GM12864 (cell line): Measurements from ENCODE around the gene RAP1GDS1.

ENCODE experiments used
- DNase-seq: peaks from one replicate; pipeline ENCODE4 v3.0.0-alpha.2; 2011; ENCODE audit warnings: low read depth
- H3K4me3 ChIP-seq: 2 replicates; pipeline ENCODE4 v1.5.1; 2011; ENCODE audit warnings: mild to moderate bottlenecking, low read depth, low read length, control low read depth
- CTCF ChIP-seq: IDR thresholded peaks from 2 replicates; pipeline ENCODE4 v1.5.1; 2011; ENCODE audit warnings: low read depth, mild to moderate bottlenecking, moderate library complexity, low read length, control low read depth, inconsistent platforms; ENCODE audit errors: missing control alignments

The RAP1GDS1 gene

DNA sequence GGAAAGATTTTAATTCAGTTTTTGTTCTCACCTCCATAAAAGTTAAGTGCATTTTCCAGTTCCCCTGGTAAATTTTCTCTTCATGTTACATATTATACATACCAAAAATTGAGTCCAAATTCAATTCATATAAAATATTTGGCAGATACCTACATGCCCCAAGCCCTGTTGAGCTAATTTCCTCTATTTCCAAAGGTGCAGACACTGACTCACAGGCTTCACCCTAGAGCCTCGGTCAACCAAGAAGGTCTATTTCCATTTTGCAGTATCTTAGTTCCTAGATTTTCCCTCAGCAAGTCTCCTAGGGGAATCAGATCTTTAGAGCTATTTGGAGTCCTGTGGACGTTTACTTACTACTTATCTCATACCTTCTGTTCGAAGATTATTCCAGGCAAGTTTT is 222.8 kb downstream of the RAP1GDS1 start:
- no peak for DNase-seq
- no peak overlapping the region for H3K4me3 ChIP-seq
- no peak for TF ChIP-seq CTCF

DNA sequence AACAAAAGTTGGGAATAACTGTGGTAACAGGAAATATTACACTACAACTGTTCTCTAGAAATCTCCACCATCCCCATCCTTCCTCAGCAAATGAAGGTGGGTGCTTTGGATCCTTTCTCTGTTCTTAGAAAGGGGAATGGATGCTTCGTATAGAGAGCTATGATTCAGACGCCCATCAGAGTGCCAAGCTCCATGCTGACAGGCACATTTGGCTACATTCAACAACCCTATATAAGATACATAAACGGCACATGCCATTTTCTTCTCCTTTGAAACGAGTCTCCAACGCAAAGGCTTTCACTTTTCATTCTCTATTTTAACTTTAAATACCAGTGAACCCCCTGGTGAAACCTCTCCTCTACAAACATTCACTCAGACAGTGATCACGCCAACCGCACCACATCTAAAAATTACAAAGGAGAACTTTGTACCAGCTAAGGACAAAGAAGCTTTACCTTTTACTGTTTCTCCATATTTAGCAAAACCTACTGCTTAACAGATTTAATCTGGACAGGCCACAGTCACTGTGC is 224.7 kb downstream of the RAP1GDS1 start:
- no peak for TF ChIP-seq CTCF
- H3K4me3 ChIP-seq, result no peak overlapping the region
- no peak for DNase-seq

- no peak for TF ChIP-seq CTCF
- H3K4me3 ChIP-seq, result no peak overlapping the region
- no peak for DNase-seq
Observed at GRCh38 chr4:98490251-98490650, 229.1 kb downstream of the RAP1GDS1 start.

DNA sequence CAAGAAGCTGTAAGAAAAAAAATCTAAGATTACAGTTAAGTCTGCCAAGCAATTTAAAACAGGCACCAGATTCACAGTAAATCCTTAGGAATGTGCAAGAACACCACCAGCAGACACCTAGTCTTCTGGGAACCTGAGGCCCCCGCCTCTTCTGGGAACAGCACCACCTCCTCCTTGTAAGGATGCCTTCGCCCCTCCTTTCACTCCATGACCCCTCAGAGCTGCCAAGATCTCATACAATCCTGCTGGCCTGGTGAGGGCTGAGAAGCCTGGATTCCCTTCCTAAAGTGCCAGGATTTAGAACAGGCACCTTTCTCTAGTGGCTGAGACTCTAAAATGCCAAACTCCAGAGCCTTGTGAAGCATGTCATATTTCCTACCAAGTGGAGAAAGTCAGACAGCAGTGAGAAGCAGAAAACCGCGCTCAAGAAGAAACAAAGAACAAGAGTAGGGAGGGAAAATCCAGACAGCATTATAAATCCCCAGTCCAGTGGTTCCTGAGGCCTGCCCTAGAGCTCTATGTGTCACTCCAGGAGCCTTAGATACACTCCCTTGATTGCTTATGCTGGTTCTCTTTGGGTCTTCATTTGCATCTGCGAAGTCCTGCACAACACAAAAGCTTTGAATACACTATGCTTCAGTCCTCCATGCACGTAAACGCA is 230.8 kb downstream of the RAP1GDS1 start:
- TF ChIP-seq CTCF, result no peak
- DNase-seq, result no peak
- H3K4me3 ChIP-seq, result no peak overlapping the region

DNA sequence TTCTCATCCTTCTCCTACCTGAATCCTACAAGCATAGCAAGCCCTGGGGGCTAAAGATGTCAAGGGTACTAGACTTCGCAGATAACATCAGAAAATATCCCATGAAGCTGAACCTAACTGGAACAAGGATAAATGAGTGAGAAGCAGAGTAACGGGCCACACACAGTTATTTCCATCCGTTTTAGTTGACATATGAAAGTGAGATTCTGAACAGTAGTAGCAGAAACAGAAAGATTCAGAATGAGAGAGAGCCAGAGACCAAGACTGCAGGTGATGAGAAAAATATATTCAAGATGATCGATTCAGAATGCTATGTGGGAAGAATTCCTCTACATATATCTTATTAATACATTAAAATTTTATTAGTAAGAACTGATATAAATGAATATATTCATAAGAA is 232.1 kb downstream of the RAP1GDS1 start:
- DNase-seq, result no peak
- TF ChIP-seq CTCF, result no peak

More for the DNA sequence above, 232.1 kb downstream of the RAP1GDS1 start:
- no peak overlapping the region for H3K4me3 ChIP-seq
